Adrenal gland (tissue), 12 donors: ENCODE results near the gene CAMSAP1. TPM values are rescaled to one million over a fixed set of nuclear protein-coding genes. Genes with fewer than 3 reads are reported as not detected.

Experiments used
- DNase-seq, 7 donors: peaks; one replicate each; pipeline ENCODE4 v3.0.0-alpha.2; 2019 to 2020
- H3K27ac ChIP-seq, 5 donors: fragments of 200-600 bp; sonication (generic) in 4 of 5; 1 replicate in 3 of 5; 2 replicates in 2 of 5; pipeline versions ENCODE4 v1.5.1 to v1.8.0; 2016 to 2020; ENCODE audit warnings: mild to moderate bottlenecking in 1 of 5
- H3K27me3 ChIP-seq: fragments of 200-600 bp; 2 replicates; pipeline ENCODE4 v1.8.0; 2021
- H3K36me3 ChIP-seq, 2 donors: fragments of 200-600 bp; replicated peaks in 1 of 2; 1 replicate in 1 of 2; 2 replicates in 1 of 2; pipeline versions ENCODE4 v1.5.1 to v1.8.0; 2018 to 2022
- H3K4me1 ChIP-seq, 2 donors: fragments of 200-600 bp; replicated peaks in 1 of 2; 1 replicate in 1 of 2; 2 replicates in 1 of 2; pipeline versions ENCODE4 v1.5.1 to v1.8.0; 2018 to 2021
- H3K4me3 ChIP-seq, 4 donors: fragments of 200-600 bp; sonication (generic) in 3 of 4; one replicate each; pipeline ENCODE4 v1.5.1; 2016 to 2018
- H3K9me3 ChIP-seq, 3 donors: fragments of 200-600 bp; sonication (generic) in 1 of 3; replicated peaks in 1 of 3; 1 replicate in 2 of 3; 2 replicates in 1 of 3; pipeline versions ENCODE4 v1.5.1 to v1.8.0; 2016 to 2021
- CTCF ChIP-seq, 6 experiments: fragments of 450-650 bp in 4 of 6; fragments of 200-600 bp in 2 of 6; sonication (generic) in 1 of 6; IDR thresholded peaks; 1 replicate in 5 of 6; 2 replicates in 1 of 6; pipeline versions ENCODE4 v1.5.1 to v1.8.0; 2016 to 2021; ENCODE audit warnings: antibody characterized with exemption in 6 of 6, mild to moderate bottlenecking in 2 of 6, moderate library complexity in 1 of 6
- POLR2A ChIP-seq, 2 donors: fragments of 450-650 bp; IDR thresholded peaks; one replicate each; pipeline ENCODE4 v1.6.1; 2017; ENCODE audit warnings: antibody characterized with exemption in 2 of 2, mild to moderate bottlenecking in 2 of 2, moderate library complexity in 1 of 2
- WGBS, 4 donors: extraction: QIAGEN DNeasy Blood & Tissue Kit in 2 of 4; methylation state at CpG; one replicate each; pipeline versions ENCODE4 v1.1.5 to v1.1.7; 2013 to 2017; 5-methylcytosine and 5-hydroxymethylcytosine counted together
- intact Hi-C, 2 donors: fragments of 100-400 bp; cut with DNase I; formaldehyde crosslinking; loops; one replicate each; pipeline versions ENCODE4 v1.14.1 to v1.15.0; 2022 to 2023
- polyA plus RNA-seq, 3 donors: library from polyadenylated mRNA; stranded (reverse); fragments of 200-250 nt in 2 of 3; fragments of 350-450 nt in 1 of 3; fragmentation: Illumina TruSeq in 1 of 3; extraction: RNeasy Lipid Tissue Mini Kit (QIAGEN cat#74804) in 1 of 3; gene quantifications; one replicate each; pipeline ENCODE4 v1.2.3, GENCODE V29; 2013 to 2014
- total RNA-seq, 9 donors: library from RNA; depleted of rRNA in 4 of 9; stranded (reverse); fragments of >200 nt in 4 of 9; fragments of 120-200 nt in 1 of 9; fragmentation: NEBNext Ultra II Directional in 1 of 9; extraction: Animal tissue kit (Norgen Biotek cat#: 25700) in 1 of 9; gene quantifications; one replicate each; pipeline versions ENCODE4 v1.1.0 to v1.2.4, GENCODE V29; 2013 to 2023
- donor health status: healthy with polysubstance abuse.
- donor health status: Bipolar disorder and iron deficiency.
- donor health status: DM: yes; HTN: yes; CAD: no.
- donor health status: DM: no; HTN: no; CAD: no.
- donor health status: DM: no; HTN: no; CAD: no.
- donor health status: DM: yes; HTN: yes; CAD: no.

Gene CAMSAP1
- total and polyA plus RNA-seq, 12 donors: 4.6 to 108 (median 27.0) TPM

- H3K27ac ChIP-seq: no peak overlapping the region
- H3K4me3 ChIP-seq: no peak overlapping the region
- intact Hi-C loops: no loop called here
- TF ChIP-seq CTCF (IDR thresholded peaks at IDR 0.05): no peak
- TF ChIP-seq POLR2A (IDR thresholded peaks at IDR 0.05): no peak
- H3K4me1 ChIP-seq: no peaks in the 10 kb centered on the region
- no peak for DNase-seq
- H3K36me3 ChIP-seq: no peaks in the 10 kb centered on the region
- H3K27me3 ChIP-seq: no peaks in the 10 kb centered on the region
- H3K9me3 ChIP-seq: no peaks in the 10 kb centered on the region
- 64 to 73% (median 70%) methylated on average over 6 to 18 of the region's 18 CpGs for WGBS, 4 donors
These were observed 104.4 kb downstream of the CAMSAP1 start for GRCh38 chr9:135802876-135803419.

- WGBS, 4 donors: 85 to 92% (median 91%) methylated on average over 6 of the region's 6 CpGs
- no peak overlapping the region for H3K27ac ChIP-seq
- no peak for TF ChIP-seq CTCF (IDR thresholded peaks at IDR 0.05)
- no peaks in the 10 kb centered on the region for H3K27me3 ChIP-seq
- H3K4me3 ChIP-seq: no peak overlapping the region
- DNase-seq: no peak
- no peaks in the 10 kb centered on the region for H3K36me3 ChIP-seq
- no peaks in the 10 kb centered on the region for H3K9me3 ChIP-seq
- intact Hi-C loops: no loop called here
- H3K4me1 ChIP-seq: no peaks in the 10 kb centered on the region
These were observed 106.3 kb downstream of the CAMSAP1 start for GRCh38 chr9:135801070-135801469.

- H3K36me3 ChIP-seq: no peaks in the 10 kb centered on the region
- WGBS, 4 donors: 90 to 94% (median 92%) methylated on average over 13 of the region's 13 CpGs
- no peaks in the 10 kb centered on the region for H3K9me3 ChIP-seq
- intact Hi-C loops: loop anchor here in 1 of 2 donors (10.0 kb wide), 1 partner anchor 326 kb away; no protein-coding TSS in a partner anchor
- H3K4me3 ChIP-seq: no peak overlapping the region
- no peaks in the 10 kb centered on the region for H3K27me3 ChIP-seq
- TF ChIP-seq CTCF (IDR thresholded peaks at IDR 0.05): no peak
- TF ChIP-seq POLR2A (IDR thresholded peaks at IDR 0.05): no peak
- H3K4me1 ChIP-seq: no peaks in the 10 kb centered on the region
- no peak for DNase-seq
- H3K27ac ChIP-seq: no peak overlapping the region
These were observed 108.1 kb downstream of the CAMSAP1 start for GRCh38 chr9:135799261-135799660.

- no peak for DNase-seq
- no peak overlapping the region for H3K27ac ChIP-seq
- intact Hi-C loops: loop anchor here in 1 of 2 donors (10.0 kb wide), 1 partner anchor 327 kb away; no protein-coding TSS in a partner anchor
- no peaks in the 10 kb centered on the region for H3K36me3 ChIP-seq
- no peak for TF ChIP-seq CTCF (IDR thresholded peaks at IDR 0.05)
- 77 to 97% (median 84%) methylated on average over 3 to 10 of the region's 10 CpGs for WGBS, 4 donors
- no peaks in the 10 kb centered on the region for H3K27me3 ChIP-seq
- no peaks in the 10 kb centered on the region for H3K4me1 ChIP-seq
- H3K4me3 ChIP-seq: no peak overlapping the region
- no peaks in the 10 kb centered on the region for H3K9me3 ChIP-seq
These were observed 109.1 kb downstream of the CAMSAP1 start for GRCh38 chr9:135798263-135798585.
